ENCODE data around the gene ZNF710. TPM values are rescaled to one million over a fixed set of nuclear protein-coding genes. Genes with fewer than 3 reads are reported as not detected.

ZNF710 gene
- total and polyA plus RNA-seq, 2 of the 13 experiments (the other 11 are each of a cell fraction or from before 2014, with no cell fraction given) = 4.7 to 20.6 TPM

DNA sequence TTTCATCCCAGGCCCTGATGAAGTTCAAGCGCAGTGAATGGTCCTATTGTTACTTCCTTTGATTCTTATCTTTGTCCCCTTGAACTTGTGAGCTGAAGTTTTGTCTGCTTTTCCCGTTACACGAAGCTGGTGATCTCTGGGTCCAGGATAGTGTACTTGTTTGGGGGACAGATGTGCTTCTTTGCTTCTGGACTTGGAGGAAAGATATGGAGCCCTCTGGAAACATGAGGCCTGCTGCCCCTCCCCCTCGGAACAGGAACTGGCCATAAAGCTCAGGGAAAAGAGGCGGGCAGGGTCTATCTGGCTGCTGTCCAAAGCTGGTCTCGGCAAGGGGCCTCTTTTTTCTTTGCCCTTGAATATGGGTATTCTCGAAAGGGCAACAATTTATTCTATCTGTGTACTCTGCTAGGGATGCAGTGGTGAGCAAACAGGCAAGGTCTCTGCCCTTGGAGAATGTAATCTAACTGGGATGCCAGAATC, 53.5 kb downstream of the ZNF710 start (continued):
- TF ChIP-seq, protein P1, sequence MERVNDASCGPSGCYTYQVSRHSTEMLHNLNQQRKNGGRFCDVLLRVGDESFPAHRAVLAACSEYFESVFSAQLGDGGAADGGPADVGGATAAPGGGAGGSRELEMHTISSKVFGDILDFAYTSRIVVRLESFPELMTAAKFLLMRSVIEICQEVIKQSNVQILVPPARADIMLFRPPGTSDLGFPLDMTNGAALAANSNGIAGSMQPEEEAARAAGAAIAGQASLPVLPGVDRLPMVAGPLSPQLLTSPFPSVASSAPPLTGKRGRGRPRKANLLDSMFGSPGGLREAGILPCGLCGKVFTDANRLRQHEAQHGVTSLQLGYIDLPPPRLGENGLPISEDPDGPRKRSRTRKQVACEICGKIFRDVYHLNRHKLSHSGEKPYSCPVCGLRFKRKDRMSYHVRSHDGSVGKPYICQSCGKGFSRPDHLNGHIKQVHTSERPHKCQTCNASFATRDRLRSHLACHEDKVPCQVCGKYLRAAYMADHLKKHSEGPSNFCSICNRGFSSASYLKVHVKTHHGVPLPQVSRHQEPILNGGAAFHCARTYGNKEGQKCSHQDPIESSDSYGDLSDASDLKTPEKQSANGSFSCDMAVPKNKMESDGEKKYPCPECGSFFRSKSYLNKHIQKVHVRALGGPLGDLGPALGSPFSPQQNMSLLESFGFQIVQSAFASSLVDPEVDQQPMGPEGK (CRISPR knock-in tag; IDR thresholded peaks at IDR 0.05) = no peak; the same call in 1 of the 2 replicates
- peak; percentile 71; the same call in 1 of the 2 replicates for TF ChIP-seq ZBTB3 (CRISPR knock-in tag; IDR thresholded peaks at IDR 0.05; ENCODE audit: borderline replicate concordance, low read depth)
- TF ChIP-seq, protein P2, sequence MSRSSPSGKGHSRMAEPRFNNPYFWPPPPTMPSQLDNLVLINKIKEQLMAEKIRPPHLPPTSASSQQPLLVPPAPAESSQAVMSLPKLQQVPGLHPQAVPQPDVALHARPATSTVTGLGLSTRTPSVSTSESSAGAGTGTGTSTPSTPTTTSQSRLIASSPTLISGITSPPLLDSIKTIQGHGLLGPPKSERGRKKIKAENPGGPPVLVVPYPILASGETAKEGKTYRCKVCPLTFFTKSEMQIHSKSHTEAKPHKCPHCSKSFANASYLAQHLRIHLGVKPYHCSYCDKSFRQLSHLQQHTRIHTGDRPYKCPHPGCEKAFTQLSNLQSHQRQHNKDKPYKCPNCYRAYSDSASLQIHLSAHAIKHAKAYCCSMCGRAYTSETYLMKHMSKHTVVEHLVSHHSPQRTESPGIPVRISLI (CRISPR knock-in tag; IDR thresholded peaks at IDR 0.05; ENCODE audit: borderline replicate concordance) = peak; percentile 40; the same call in 1 of the 2 replicates
- no peak for TF ChIP-seq SCMH1 (CRISPR knock-in tag; IDR thresholded peaks at IDR 0.05; ENCODE audit: borderline replicate concordance)
- TF ChIP-seq ZNF713 (CRISPR knock-in tag; IDR thresholded peaks at IDR 0.05) = no peak
- peak; percentile 69; the same call in 1 of the 2 replicates for TF ChIP-seq ESRRA (CRISPR knock-in tag; IDR thresholded peaks at IDR 0.05; ENCODE audit: low read depth)
- TF ChIP-seq, protein P3, sequence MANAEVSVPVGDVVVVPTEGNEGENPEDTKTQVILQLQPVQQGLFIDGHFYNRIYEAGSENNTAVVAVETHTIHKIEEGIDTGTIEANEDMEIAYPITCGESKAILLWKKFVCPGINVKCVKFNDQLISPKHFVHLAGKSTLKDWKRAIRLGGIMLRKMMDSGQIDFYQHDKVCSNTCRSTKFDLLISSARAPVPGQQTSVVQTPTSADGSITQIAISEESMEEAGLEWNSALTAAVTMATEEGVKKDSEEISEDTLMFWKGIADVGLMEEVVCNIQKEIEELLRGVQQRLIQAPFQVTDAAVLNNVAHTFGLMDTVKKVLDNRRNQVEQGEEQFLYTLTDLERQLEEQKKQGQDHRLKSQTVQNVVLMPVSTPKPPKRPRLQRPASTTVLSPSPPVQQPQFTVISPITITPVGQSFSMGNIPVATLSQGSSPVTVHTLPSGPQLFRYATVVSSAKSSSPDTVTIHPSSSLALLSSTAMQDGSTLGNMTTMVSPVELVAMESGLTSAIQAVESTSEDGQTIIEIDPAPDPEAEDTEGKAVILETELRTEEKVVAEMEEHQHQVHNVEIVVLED (CRISPR knock-in tag; IDR thresholded peaks at IDR 0.05; ENCODE audit: borderline replicate concordance) = peak; percentile 32; the same call in 1 of the 2 replicates
- peak; percentile 59; the same call in 1 of the 2 replicates for TF ChIP-seq REPIN1 (CRISPR knock-in tag; IDR thresholded peaks at IDR 0.05; ENCODE audit: borderline replicate concordance, low read depth)
- TF ChIP-seq ZBTB7B (CRISPR knock-in tag; IDR thresholded peaks at IDR 0.05) = peak; percentile 71
- TF ChIP-seq MTA3 (CRISPR knock-in tag; IDR thresholded peaks at IDR 0.05) = no peak
- TF ChIP-seq, protein P4, sequence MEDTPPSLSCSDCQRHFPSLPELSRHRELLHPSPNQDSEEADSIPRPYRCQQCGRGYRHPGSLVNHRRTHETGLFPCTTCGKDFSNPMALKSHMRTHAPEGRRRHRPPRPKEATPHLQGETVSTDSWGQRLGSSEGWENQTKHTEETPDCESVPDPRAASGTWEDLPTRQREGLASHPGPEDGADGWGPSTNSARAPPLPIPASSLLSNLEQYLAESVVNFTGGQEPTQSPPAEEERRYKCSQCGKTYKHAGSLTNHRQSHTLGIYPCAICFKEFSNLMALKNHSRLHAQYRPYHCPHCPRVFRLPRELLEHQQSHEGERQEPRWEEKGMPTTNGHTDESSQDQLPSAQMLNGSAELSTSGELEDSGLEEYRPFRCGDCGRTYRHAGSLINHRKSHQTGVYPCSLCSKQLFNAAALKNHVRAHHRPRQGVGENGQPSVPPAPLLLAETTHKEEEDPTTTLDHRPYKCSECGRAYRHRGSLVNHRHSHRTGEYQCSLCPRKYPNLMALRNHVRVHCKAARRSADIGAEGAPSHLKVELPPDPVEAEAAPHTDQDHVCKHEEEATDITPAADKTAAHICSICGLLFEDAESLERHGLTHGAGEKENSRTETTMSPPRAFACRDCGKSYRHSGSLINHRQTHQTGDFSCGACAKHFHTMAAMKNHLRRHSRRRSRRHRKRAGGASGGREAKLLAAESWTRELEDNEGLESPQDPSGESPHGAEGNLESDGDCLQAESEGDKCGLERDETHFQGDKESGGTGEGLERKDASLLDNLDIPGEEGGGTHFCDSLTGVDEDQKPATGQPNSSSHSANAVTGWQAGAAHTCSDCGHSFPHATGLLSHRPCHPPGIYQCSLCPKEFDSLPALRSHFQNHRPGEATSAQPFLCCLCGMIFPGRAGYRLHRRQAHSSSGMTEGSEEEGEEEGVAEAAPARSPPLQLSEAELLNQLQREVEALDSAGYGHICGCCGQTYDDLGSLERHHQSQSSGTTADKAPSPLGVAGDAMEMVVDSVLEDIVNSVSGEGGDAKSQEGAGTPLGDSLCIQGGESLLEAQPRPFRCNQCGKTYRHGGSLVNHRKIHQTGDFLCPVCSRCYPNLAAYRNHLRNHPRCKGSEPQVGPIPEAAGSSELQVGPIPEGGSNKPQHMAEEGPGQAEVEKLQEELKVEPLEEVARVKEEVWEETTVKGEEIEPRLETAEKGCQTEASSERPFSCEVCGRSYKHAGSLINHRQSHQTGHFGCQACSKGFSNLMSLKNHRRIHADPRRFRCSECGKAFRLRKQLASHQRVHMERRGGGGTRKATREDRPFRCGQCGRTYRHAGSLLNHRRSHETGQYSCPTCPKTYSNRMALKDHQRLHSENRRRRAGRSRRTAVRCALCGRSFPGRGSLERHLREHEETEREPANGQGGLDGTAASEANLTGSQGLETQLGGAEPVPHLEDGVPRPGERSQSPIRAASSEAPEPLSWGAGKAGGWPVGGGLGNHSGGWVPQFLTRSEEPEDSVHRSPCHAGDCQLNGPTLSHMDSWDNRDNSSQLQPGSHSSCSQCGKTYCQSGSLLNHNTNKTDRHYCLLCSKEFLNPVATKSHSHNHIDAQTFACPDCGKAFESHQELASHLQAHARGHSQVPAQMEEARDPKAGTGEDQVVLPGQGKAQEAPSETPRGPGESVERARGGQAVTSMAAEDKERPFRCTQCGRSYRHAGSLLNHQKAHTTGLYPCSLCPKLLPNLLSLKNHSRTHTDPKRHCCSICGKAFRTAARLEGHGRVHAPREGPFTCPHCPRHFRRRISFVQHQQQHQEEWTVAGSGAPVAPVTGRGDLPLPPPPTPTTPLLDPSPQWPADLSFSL (CRISPR knock-in tag; IDR thresholded peaks at IDR 0.05) = no peak
- 0 out of 2 replicates have a peak, but pooled peaks have one; percentile 44 for TF ChIP-seq ZFY (CRISPR knock-in tag; IDR thresholded peaks at IDR 0.05)
- TF ChIP-seq RXRB (CRISPR knock-in tag; IDR thresholded peaks at IDR 0.05; ENCODE audit: borderline replicate concordance) = peak; percentile 76
- peak; percentile 61; the same call in 1 of the 2 replicates for TF ChIP-seq NFIC (IDR thresholded peaks at IDR 0.05; ENCODE audit: low read length)
- peak; percentile 80 for TF ChIP-seq SALL1 (CRISPR knock-in tag; IDR thresholded peaks at IDR 0.05)
- TF ChIP-seq GABPA (IDR thresholded peaks at IDR 0.05; ENCODE audit: low read depth, low read length) = no peak
- peak; percentile 61; the same call in 1 of the 2 replicates for TF ChIP-seq GABPA (CRISPR knock-in tag; IDR thresholded peaks at IDR 0.05; ENCODE audit: low read depth)
- TF ChIP-seq MED1 (CRISPR knock-in tag; IDR thresholded peaks at IDR 0.05) = peak; percentile 81
- TF ChIP-seq SOX6 (IDR thresholded peaks at IDR 0.05) = no peak
- peak; percentile 96 for TF ChIP-seq SOX6 (CRISPR knock-in tag; IDR thresholded peaks at IDR 0.05)

Data from HepG2 (cell line).